OCI-LY7 (cell line): Measurements from ENCODE around the gene MDK. TPM values are rescaled to one million over a fixed set of nuclear protein-coding genes. Genes with fewer than 3 reads are reported as not detected.

Experiments
- BruUV-seq: library from RNA; stranded (reverse); fragments of 400-500 nt; replicated peaks from 2 replicates; lab custom pipeline; 2021; lab: Mats Ljungman, UMichigan
- CTCF ChIA-PET: fragments of 300-600 bp; sonication (Branson Sonifier 250); formaldehyde crosslinking; loops from one replicate; lab custom pipeline; 2022; ENCODE audit warnings: antibody characterized with exemption; ENCODE audit not compliant: unreplicated experiment; lab: Charles Lee
- POLR2A ChIA-PET: fragments of 300-600 bp; sonication (Branson Sonifier 250); formaldehyde crosslinking; loops from one replicate; lab custom pipeline; 2022; ENCODE audit warnings: antibody characterized with exemption; lab: Charles Lee
- DNase-seq: peaks from one replicate; pipeline ENCODE4 v3.0.0-alpha.2; 2015; ENCODE audit warnings: low spot score
- H2AFZ ChIP-seq: fragments of 200-600 bp; sonication (generic), shearing (Covaris generic); 2 replicates; pipeline ENCODE4 v1.6.1; 2014; ENCODE audit warnings: mild to moderate bottlenecking, antibody characterized with exemption, low read length, moderate library complexity
- H3K27ac ChIP-seq: fragments of 200-600 bp; sonication (generic); 2 replicates; pipeline ENCODE4 v1.5.1; 2014; ENCODE audit warnings: mixed run types, low read depth, mild to moderate bottlenecking, moderate library complexity, low read length, inconsistent platforms; ENCODE audit not compliant: poor library complexity, severe bottlenecking
- H3K36me3 ChIP-seq: fragments of 200-600 bp; sonication (generic); 2 replicates; pipeline ENCODE4 v1.6.1; 2014; ENCODE audit warnings: mild to moderate bottlenecking, antibody characterized with exemption, low read length, moderate library complexity, mixed read lengths; ENCODE audit not compliant: insufficient read depth
- H3K4me1 ChIP-seq: fragments of 200-600 bp; sonication (generic); 2 replicates; pipeline ENCODE4 v1.5.1; 2014; ENCODE audit warnings: mild to moderate bottlenecking, low read length; ENCODE audit not compliant: insufficient read depth, poor library complexity, severe bottlenecking
- H3K4me2 ChIP-seq: fragments of 200-600 bp; sonication (generic); 2 replicates; pipeline ENCODE4 v1.6.1; 2014; ENCODE audit warnings: mild to moderate bottlenecking, low read length
- H3K4me3 ChIP-seq: fragments of 200-600 bp; sonication (generic); 2 replicates; pipeline ENCODE4 v1.5.1; 2014; ENCODE audit warnings: mild to moderate bottlenecking, low read depth, low read length; ENCODE audit not compliant: poor library complexity, severe bottlenecking
- H3K79me2 ChIP-seq: fragments of 200-600 bp; sonication (generic); 2 replicates; pipeline ENCODE4 v1.6.1; 2016; ENCODE audit warnings: low read depth, mild to moderate bottlenecking, low read length, moderate library complexity, mixed read lengths; ENCODE audit not compliant: insufficient read depth
- H3K9me2 ChIP-seq: fragments of 200-600 bp; sonication (generic); 2 replicates; pipeline ENCODE4 v1.6.1; 2016; ENCODE audit warnings: mild to moderate bottlenecking, low read length, mixed read lengths; ENCODE audit not compliant: insufficient read depth
- H3K9me3 ChIP-seq: fragments of 200-600 bp; sonication (generic); 2 replicates; pipeline ENCODE4 v1.6.1; 2014; ENCODE audit warnings: mild to moderate bottlenecking, mixed run types, low read length, mixed read lengths
- H4K20me1 ChIP-seq: fragments of 200-600 bp; sonication (generic); 2 replicates; pipeline ENCODE4 v1.6.1; 2014; ENCODE audit warnings: mild to moderate bottlenecking, antibody characterized with exemption, low read length, moderate library complexity, mixed read lengths; ENCODE audit not compliant: insufficient read depth
- CTCF ChIP-seq: fragments of 200-600 bp; sonication (generic); conservative IDR thresholded peaks from 2 replicates; pipeline ENCODE4 v1.5.1; 2014; ENCODE audit warnings: mild to moderate bottlenecking, antibody characterized with exemption, low read length, moderate library complexity, mixed read lengths
- EZH2phosphoT487 ChIP-seq: fragments of 200-600 bp; sonication (generic); IDR thresholded peaks from 2 replicates; pipeline ENCODE4 v1.6.1; 2018; ENCODE audit warnings: low read depth, borderline replicate concordance, mild to moderate bottlenecking, mixed run types, antibody characterized with exemption, low read length, moderate library complexity, mixed read lengths
- intact Hi-C: fragments of 100-400 bp; cut with micrococcal nuclease; formaldehyde crosslinking; loops from one replicate; pipeline ENCODE4 v1.10.0; 2022; ENCODE audit not compliant: unreplicated experiment
- total RNA-seq, 2 experiments: library from RNA; depleted of rRNA in 1 of 2; stranded (reverse); fragments of >200 nt in 1 of 2; shearing (Covaris generic) in 1 of 2; gene quantifications; 2 replicates each; pipeline ENCODE4 v1.2.3, GENCODE V29; 2014 to 2022

The MDK gene
- total RNA-seq, 2 experiments from 2014 or later: 5.1 to 6.2 TPM

- intact Hi-C loops: loop anchor here (1.0 kb wide), 2 partner anchors 140 to 149 kb away; no protein-coding TSS in a partner anchor
These were observed 8.2 kb downstream of the MDK start for GRCh38 chr11:46389450-46390330.

GRCh38 chr11:46390331-46391171 is 9.1 kb downstream of the MDK start:
- no TSS peak for BruUV-seq
- H3K9me3 ChIP-seq: no peaks in the 10 kb centered on the region
- H3K36me3 ChIP-seq: no peaks in the 10 kb centered on the region
- no peak for DNase-seq
- H3K4me2 ChIP-seq: peak overlapping the region; percentile 75; the same call in 1 of the 2 replicates
- no peaks in the 10 kb centered on the region for H3K4me1 ChIP-seq
- H2AFZ ChIP-seq: no peak overlapping the region
- ChIA-PET CTCF (no interaction called here), POLR2A (no interaction called here)
- intact Hi-C loops: no loop called here
- no peaks in the 10 kb centered on the region for H3K79me2 ChIP-seq
- no peak overlapping the region for H3K27ac ChIP-seq
- no peak overlapping the region for H3K4me3 ChIP-seq
- H3K9me2 ChIP-seq: no peaks in the 10 kb centered on the region
- no peaks in the 10 kb centered on the region for H4K20me1 ChIP-seq
- TF ChIP-seq EZH2phosphoT487 (no peak), CTCF (no peak)

More at GRCh38 chr11:46389450-46390330, 8.2 kb downstream of the MDK start:
- Histone ChIP-seq H4K20me1 (no peaks in the 10 kb centered on the region), H3K36me3 (no peaks in the 10 kb centered on the region), H3K9me3 (no peaks in the 10 kb centered on the region), H3K9me2 (no peaks in the 10 kb centered on the region), H3K27ac (no peak overlapping the region), H3K4me2 (peak overlapping the region; percentile 75), H3K79me2 (no peaks in the 10 kb centered on the region), H2AFZ (no peak overlapping the region), H3K4me3 (peak overlapping the region; percentile 50), H3K4me1 (no peaks in the 10 kb centered on the region)
- CTCF ChIA-PET: no interaction called here
- TF ChIP-seq EZH2phosphoT487: no peak
- TF ChIP-seq CTCF: peak; percentile 85
- peak; percentile 64 for DNase-seq
- POLR2A ChIA-PET: no interaction called here
- no TSS peak for BruUV-seq
